ENCODE results near the gene KDM6B.

KDM6B gene

DNA sequence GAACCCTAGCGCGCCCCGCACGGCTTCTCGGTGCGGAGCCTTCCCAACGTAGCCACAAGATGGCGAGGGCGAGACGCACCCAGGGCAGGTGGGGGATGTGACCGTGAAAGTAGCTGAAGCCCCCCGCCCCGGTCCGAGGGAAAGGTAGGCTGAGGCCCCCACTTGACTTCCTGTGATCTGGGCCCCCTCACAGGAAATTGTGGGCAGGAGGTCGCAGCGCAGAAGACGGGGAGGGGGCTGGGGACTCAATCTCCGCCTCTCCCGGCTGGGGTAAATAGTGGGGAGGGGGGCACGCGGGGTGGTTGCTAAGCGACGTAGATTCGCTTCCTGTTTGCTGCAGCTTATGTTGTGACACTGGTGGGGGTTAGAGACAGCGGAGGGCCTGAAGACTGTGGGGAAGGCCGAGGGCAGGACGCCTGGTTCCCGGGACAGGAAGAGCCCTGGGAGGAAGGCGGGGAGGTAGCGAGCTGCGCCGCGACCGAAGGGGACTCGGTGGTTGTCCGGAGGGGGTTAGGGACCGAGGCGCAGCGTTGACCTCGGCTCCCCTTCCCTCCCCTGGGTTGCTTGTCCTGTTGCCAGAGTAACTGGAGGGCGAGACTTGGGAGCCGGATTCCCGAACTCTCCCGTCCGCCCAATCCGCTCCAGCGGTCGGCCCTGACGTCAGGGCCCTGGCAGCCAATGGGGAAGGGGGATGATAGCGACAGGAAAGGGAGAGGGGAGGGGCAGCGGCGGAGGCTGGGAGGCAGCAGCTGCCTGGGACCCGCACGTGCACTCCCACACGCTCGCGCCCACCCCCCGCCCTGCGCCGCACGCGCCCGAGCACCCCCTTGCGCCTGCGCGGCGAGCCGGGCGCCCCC is 1.2 kb downstream of the KDM6B start (continued):
- peak; percentile 23 for TF ChIP-seq ZBTB7A (tag by site-specific recombination; IDR thresholded peaks at IDR 0.05; ENCODE audit: low read depth)
- TF ChIP-seq ZNF138 (tag by site-specific recombination; IDR thresholded peaks at IDR 0.05; ENCODE audit: borderline replicate concordance) = no peak
- TF ChIP-seq ZNF837 (tag by site-specific recombination; IDR thresholded peaks at IDR 0.05) = no peak
- TF ChIP-seq ZNF266 (tag by site-specific recombination; IDR thresholded peaks at IDR 0.05; ENCODE audit: low read depth) = no peak
- TF ChIP-seq, protein P1, sequence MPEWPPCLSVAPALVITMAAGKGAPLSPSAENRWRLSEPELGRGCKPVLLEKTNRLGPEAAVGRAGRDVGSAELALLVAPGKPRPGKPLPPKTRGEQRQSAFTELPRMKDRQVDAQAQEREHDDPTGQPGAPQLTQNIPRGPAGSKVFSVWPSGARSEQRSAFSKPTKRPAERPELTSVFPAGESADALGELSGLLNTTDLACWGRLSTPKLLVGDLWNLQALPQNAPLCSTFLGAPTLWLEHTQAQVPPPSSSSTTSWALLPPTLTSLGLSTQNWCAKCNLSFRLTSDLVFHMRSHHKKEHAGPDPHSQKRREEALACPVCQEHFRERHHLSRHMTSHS (tag by site-specific recombination; IDR thresholded peaks at IDR 0.05) = no peak
- TF ChIP-seq SCRT2 (tag by site-specific recombination; IDR thresholded peaks at IDR 0.05) = no peak
- TF ChIP-seq ZNF146 (tag by site-specific recombination; IDR thresholded peaks at IDR 0.05) = no peak
- TF ChIP-seq ZBTB8A (tag by site-specific recombination; IDR thresholded peaks at IDR 0.05) = peak; percentile 3
- no peak for TF ChIP-seq HOXD13 (CRISPR knock-in tag; IDR thresholded peaks at IDR 0.05; ENCODE audit: borderline replicate concordance)
- no peak for TF ChIP-seq ZNF548 (tag by site-specific recombination; IDR thresholded peaks at IDR 0.05)
- TF ChIP-seq ZIC2 (tag by site-specific recombination; IDR thresholded peaks at IDR 0.05) = no peak
- TF ChIP-seq ZNF521 (tag by site-specific recombination; IDR thresholded peaks at IDR 0.05) = no peak
- TF ChIP-seq, protein P2, sequence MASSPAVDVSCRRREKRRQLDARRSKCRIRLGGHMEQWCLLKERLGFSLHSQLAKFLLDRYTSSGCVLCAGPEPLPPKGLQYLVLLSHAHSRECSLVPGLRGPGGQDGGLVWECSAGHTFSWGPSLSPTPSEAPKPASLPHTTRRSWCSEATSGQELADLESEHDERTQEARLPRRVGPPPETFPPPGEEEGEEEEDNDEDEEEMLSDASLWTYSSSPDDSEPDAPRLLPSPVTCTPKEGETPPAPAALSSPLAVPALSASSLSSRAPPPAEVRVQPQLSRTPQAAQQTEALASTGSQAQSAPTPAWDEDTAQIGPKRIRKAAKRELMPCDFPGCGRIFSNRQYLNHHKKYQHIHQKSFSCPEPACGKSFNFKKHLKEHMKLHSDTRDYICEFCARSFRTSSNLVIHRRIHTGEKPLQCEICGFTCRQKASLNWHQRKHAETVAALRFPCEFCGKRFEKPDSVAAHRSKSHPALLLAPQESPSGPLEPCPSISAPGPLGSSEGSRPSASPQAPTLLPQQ (tag by site-specific recombination; IDR thresholded peaks at IDR 0.05) = no peak; the same call in 1 of the 2 replicates
- no peak for TF ChIP-seq ZNF571 (tag by site-specific recombination; IDR thresholded peaks at IDR 0.05)
- TF ChIP-seq TCF7L2 (IDR thresholded peaks at IDR 0.05; ENCODE audit: borderline replicate concordance, low read depth, low read length) = no peak
- peak; percentile 99 for TF ChIP-seq IKZF3 (tag by site-specific recombination; IDR thresholded peaks at IDR 0.05)
- TF ChIP-seq, protein P3, sequence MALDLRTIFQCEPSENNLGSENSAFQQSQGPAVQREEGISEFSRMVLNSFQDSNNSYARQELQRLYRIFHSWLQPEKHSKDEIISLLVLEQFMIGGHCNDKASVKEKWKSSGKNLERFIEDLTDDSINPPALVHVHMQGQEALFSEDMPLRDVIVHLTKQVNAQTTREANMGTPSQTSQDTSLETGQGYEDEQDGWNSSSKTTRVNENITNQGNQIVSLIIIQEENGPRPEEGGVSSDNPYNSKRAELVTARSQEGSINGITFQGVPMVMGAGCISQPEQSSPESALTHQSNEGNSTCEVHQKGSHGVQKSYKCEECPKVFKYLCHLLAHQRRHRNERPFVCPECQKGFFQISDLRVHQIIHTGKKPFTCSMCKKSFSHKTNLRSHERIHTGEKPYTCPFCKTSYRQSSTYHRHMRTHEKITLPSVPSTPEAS (tag by site-specific recombination; IDR thresholded peaks at IDR 0.05) = no peak
- TF ChIP-seq ZNF747 (tag by site-specific recombination; IDR thresholded peaks at IDR 0.05) = no peak
- no peak for TF ChIP-seq SCRT1 (tag by site-specific recombination; IDR thresholded peaks at IDR 0.05; ENCODE audit: borderline replicate concordance)
- no peak; the same call in 1 of the 2 replicates for TF ChIP-seq SP3 (tag by site-specific recombination; IDR thresholded peaks at IDR 0.05)
- TF ChIP-seq ZNF561 (tag by site-specific recombination; IDR thresholded peaks at IDR 0.05; ENCODE audit: borderline replicate concordance) = 0 out of 2 replicates have a peak, but pooled peaks have one; percentile 36
- no peak for TF ChIP-seq RBAK (tag by site-specific recombination; IDR thresholded peaks at IDR 0.05)
- no peak for TF ChIP-seq ZNF132 (tag by site-specific recombination; IDR thresholded peaks at IDR 0.05; ENCODE audit: borderline replicate concordance)
- TF ChIP-seq ZBTB17 (tag by site-specific recombination; IDR thresholded peaks at IDR 0.05) = peak; percentile 94
- TF ChIP-seq ZNF544 (tag by site-specific recombination; IDR thresholded peaks at IDR 0.05) = no peak
- TF ChIP-seq, protein P4, sequence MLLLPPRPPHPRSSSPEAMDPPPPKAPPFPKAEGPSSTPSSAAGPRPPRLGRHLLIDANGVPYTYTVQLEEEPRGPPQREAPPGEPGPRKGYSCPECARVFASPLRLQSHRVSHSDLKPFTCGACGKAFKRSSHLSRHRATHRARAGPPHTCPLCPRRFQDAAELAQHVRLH (tag by site-specific recombination; IDR thresholded peaks at IDR 0.05) = 0 out of 2 replicates have a peak, but pooled peaks have one; percentile 8
- no peak; the same call in 1 of the 2 replicates for TF ChIP-seq ZNF76 (tag by site-specific recombination; IDR thresholded peaks at IDR 0.05; ENCODE audit: borderline replicate concordance, low read depth)
- TF ChIP-seq, protein P5, sequence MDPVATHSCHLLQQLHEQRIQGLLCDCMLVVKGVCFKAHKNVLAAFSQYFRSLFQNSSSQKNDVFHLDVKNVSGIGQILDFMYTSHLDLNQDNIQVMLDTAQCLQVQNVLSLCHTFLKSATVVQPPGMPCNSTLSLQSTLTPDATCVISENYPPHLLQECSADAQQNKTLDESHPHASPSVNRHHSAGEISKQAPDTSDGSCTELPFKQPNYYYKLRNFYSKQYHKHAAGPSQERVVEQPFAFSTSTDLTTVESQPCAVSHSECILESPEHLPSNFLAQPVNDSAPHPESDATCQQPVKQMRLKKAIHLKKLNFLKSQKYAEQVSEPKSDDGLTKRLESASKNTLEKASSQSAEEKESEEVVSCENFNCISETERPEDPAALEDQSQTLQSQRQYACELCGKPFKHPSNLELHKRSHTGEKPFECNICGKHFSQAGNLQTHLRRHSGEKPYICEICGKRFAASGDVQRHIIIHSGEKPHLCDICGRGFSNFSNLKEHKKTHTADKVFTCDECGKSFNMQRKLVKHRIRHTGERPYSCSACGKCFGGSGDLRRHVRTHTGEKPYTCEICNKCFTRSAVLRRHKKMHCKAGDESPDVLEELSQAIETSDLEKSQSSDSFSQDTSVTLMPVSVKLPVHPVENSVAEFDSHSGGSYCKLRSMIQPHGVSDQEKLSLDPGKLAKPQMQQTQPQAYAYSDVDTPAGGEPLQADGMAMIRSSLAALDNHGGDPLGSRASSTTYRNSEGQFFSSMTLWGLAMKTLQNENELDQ (tag by site-specific recombination; IDR thresholded peaks at IDR 0.05; ENCODE audit: low read depth) = no peak
- TF ChIP-seq, protein P6, sequence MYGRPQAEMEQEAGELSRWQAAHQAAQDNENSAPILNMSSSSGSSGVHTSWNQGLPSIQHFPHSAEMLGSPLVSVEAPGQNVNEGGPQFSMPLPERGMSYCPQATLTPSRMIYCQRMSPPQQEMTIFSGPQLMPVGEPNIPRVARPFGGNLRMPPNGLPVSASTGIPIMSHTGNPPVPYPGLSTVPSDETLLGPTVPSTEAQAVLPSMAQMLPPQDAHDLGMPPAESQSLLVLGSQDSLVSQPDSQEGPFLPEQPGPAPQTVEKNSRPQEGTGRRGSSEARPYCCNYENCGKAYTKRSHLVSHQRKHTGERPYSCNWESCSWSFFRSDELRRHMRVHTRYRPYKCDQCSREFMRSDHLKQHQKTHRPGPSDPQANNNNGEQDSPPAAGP (tag by site-specific recombination; IDR thresholded peaks at IDR 0.05) = no peak
- TF ChIP-seq KLF7 (tag by site-specific recombination; IDR thresholded peaks at IDR 0.05; ENCODE audit: borderline replicate concordance) = no peak
- no peak for TF ChIP-seq ZNF404 (tag by site-specific recombination; IDR thresholded peaks at IDR 0.05)
- no peak for TF ChIP-seq ZNF324 (tag by site-specific recombination; IDR thresholded peaks at IDR 0.05)
- TF ChIP-seq ZNF473 (tag by site-specific recombination; IDR thresholded peaks at IDR 0.05) = no peak
- TF ChIP-seq ZNF423 (tag by site-specific recombination; IDR thresholded peaks at IDR 0.05) = no peak
